HL-60 (cell line): ENCODE data around the gene GH1.
"Not testable (repeated sequence)": the region's sequence is repeated elsewhere in the genome, so short reads cannot be mapped to it uniquely, and the experiment has no call there.

Experiments
- DNase-seq, 2 experiments: peaks; one replicate each; pipeline ENCODE4 v3.0.0-alpha.2; 2010 to 2020; ENCODE audit warnings: low read depth in 1 of 2, low spot score in 1 of 2
- H3K27ac ChIP-seq: fragments of 250-450 bp; sonication (Bioruptor Pico); replicated peaks from 2 replicates; pipeline ENCODE4 v1.5.1; 2020; ENCODE audit warnings: mild to moderate bottlenecking, moderate library complexity
- H3K27me3 ChIP-seq: fragments of 250-450 bp; sonication (Bioruptor Pico); 2 replicates; pipeline ENCODE4 v1.5.1; 2021; ENCODE audit warnings: mild to moderate bottlenecking, moderate library complexity; ENCODE audit not compliant: insufficient read depth, poor library complexity, severe bottlenecking
- H3K4me3 ChIP-seq: replicated peaks from 2 replicates; pipeline ENCODE4 v1.5.1; 2011; ENCODE audit warnings: mild to moderate bottlenecking, control low read depth, low read length; ENCODE audit not compliant: insufficient read depth
- CTCF ChIP-seq: IDR thresholded peaks from one replicate; pipeline ENCODE4 v1.5.1; 2011; ENCODE audit warnings: low read length, control low read depth, inconsistent platforms; ENCODE audit not compliant: insufficient read depth
- GABPA ChIP-seq: IDR thresholded peaks from 2 replicates; pipeline ENCODE4 v1.6.1; 2012; ENCODE audit warnings: low read depth
- POLR2AphosphoS5 ChIP-seq: IDR thresholded peaks from 2 replicates; pipeline ENCODE4 v1.6.1; 2012; ENCODE audit warnings: low read depth
- REST ChIP-seq: IDR thresholded peaks from 2 replicates; pipeline ENCODE4 v1.6.1; 2012; ENCODE audit warnings: low read depth; ENCODE audit not compliant: insufficient replicate concordance
- SPI1 ChIP-seq: IDR thresholded peaks from 2 replicates; pipeline ENCODE4 v1.6.1; 2012; ENCODE audit warnings: low read depth, mild to moderate bottlenecking, borderline replicate concordance

GH1 gene

GRCh38 chr17:63911657-63912100 is 7.0 kb downstream of the GH1 start:
- H3K27me3 ChIP-seq, result no peaks in the 10 kb centered on the region
- DNase-seq, result peak in 1 of 2 experiments; percentile 21
- no peak for TF ChIP-seq SPI1
- TF ChIP-seq CTCF, result peak; percentile 47

GRCh38 chr17:63911041-63911635 is 7.5 kb downstream of the GH1 start, which contains the start of gene CSHL1:
TSS of gene CSHL1 (minus strand) at chr17:63911258. CDS start at chr17:63911196, 62 bp downstream.
- no peaks in the 10 kb centered on the region for H3K27me3 ChIP-seq
- no peak within 1 kb of the TSS for H3K27ac ChIP-seq
- TF ChIP-seq CTCF (no peak), SPI1 (no peak), POLR2AphosphoS5 (no peak), GABPA (no peak), REST (no peak)
- H3K4me3 ChIP-seq, result no peak within 1 kb of the TSS
- no peak for DNase-seq

More at GRCh38 chr17:63911657-63912100, 7.0 kb downstream of the GH1 start:
- Histone ChIP-seq H3K27ac (no peak overlapping the region), H3K4me3 (no peak overlapping the region)

GRCh38 chr17:63910096-63910495 is 8.5 kb downstream of the GH1 start:
- TF ChIP-seq CTCF, result no peak
- no peak for TF ChIP-seq POLR2AphosphoS5
- TF ChIP-seq REST, result no peak
- no peak for TF ChIP-seq GABPA
- TF ChIP-seq SPI1, result no peak

GRCh38 chr17:63909586-63909985 is 9.1 kb downstream of the GH1 start:
- H3K4me3 ChIP-seq, H3K27ac ChIP-seq, H3K27me3 ChIP-seq, DNase-seq: not testable (repeated sequence)

More at GRCh38 chr17:63910096-63910495, 8.5 kb downstream of the GH1 start:
- DNase-seq, result no peak
- Histone ChIP-seq H3K27me3 (no peaks in the 10 kb centered on the region), H3K4me3 (no peak overlapping the region), H3K27ac (no peak overlapping the region)

- not testable (repeated sequence) for DNase-seq, H3K4me3 ChIP-seq, H3K27ac ChIP-seq, H3K27me3 ChIP-seq
Measured at GRCh38 chr17:63907161-63907778, 11.4 kb downstream of the GH1 start.

- not testable (repeated sequence) for H3K27ac ChIP-seq, DNase-seq, H3K27me3 ChIP-seq, H3K4me3 ChIP-seq
Measured at GRCh38 chr17:63904796-63905195, 13.8 kb downstream of the GH1 start.

GRCh38 chr17:63903787-63904201 is 14.8 kb downstream of the GH1 start:
- H3K27ac ChIP-seq, H3K27me3 ChIP-seq, H3K4me3 ChIP-seq: not testable (repeated sequence)
- DNase-seq, result peak in 1 of 2 experiments; percentile 24
